Right lobe of liver (tissue), 4 donors: Measurements from ENCODE around the gene SPNS2.

Experiments used
- CTCF ChIP-seq, 4 donors: fragments of 200-600 bp in 3 of 4; fragments of 450-650 bp in 1 of 4; IDR thresholded peaks; one replicate each; pipeline versions ENCODE4 v1.5.1 to v1.8.0; 2016 to 2022; ENCODE audit warnings: antibody characterized with exemption in 4 of 4, mild to moderate bottlenecking in 2 of 4
- POLR2A ChIP-seq: fragments of 450-650 bp; IDR thresholded peaks from one replicate; pipeline ENCODE4 v1.6.1; 2017; ENCODE audit warnings: antibody characterized with exemption, mild to moderate bottlenecking
- donor health status: DM: no; HTN: no; CAD: no.
- donor health status: DM: no; HTN: no; CAD: no.
- donor health status: DM: no; HTN: yes; CAD: no.

GRCh38 chr17:4478318-4478830 lies 20.3 kb upstream of the SPNS2 start:
- no peak for TF ChIP-seq CTCF (IDR thresholded peaks at IDR 0.05)
- no peak for TF ChIP-seq POLR2A
